BJ (cell line): ENCODE results near the gene NRG3. TPM values are rescaled to one million over a fixed set of nuclear protein-coding genes. Genes with fewer than 3 reads are reported as not detected.

Experiments used
- CTCF ChIA-PET: fragments of 350-600 bp; formaldehyde crosslinking; extraction: SDS; loops from one replicate; lab custom pipeline; 2021; ENCODE audit warnings: antibody characterized with exemption, inconsistent platforms; lab: Yijun Ruan, JAX
- POLR2A ChIA-PET: fragments of 300-600 bp; sonication (Branson Sonifier 250); formaldehyde crosslinking; extraction: SDS; loops from one replicate; lab custom pipeline; 2021; ENCODE audit warnings: antibody characterized with exemption; lab: Charles Lee
- DNase-seq: peaks from one replicate; pipeline ENCODE4 v3.0.0-alpha.2; 2011; ENCODE audit warnings: low read depth
- H3K27me3 ChIP-seq: 2 replicates; pipeline ENCODE4 v1.6.0; 2011; ENCODE audit warnings: low read length; ENCODE audit not compliant: control insufficient read depth, insufficient read depth
- H3K36me3 ChIP-seq: 2 replicates; pipeline ENCODE4 v1.5.1; 2011; ENCODE audit warnings: low read length; ENCODE audit not compliant: control insufficient read depth, insufficient read depth
- H3K4me3 ChIP-seq: 2 replicates; pipeline ENCODE4 v1.5.1; 2011; ENCODE audit warnings: low read depth, mild to moderate bottlenecking, control low read depth, low read length
- polyA plus RNA-seq: library from polyadenylated mRNA; depleted of rRNA; stranded (reverse); fragments of >200 nt; gene quantifications from 2 replicates; pipeline ENCODE4 v1.2.3, GENCODE V29; 2011
- TF ChIP-seq, protein P1 (sequence below): IDR thresholded peaks from 2 replicates; pipeline ENCODE4 v1.5.1; 2011; ENCODE audit warnings: low read depth, mild to moderate bottlenecking, control low read depth, inconsistent platforms, low read length, moderate library complexity; ENCODE audit not compliant: insufficient read depth

Gene NRG3
- polyA plus RNA-seq, 1 experiment: not detected

DNA sequence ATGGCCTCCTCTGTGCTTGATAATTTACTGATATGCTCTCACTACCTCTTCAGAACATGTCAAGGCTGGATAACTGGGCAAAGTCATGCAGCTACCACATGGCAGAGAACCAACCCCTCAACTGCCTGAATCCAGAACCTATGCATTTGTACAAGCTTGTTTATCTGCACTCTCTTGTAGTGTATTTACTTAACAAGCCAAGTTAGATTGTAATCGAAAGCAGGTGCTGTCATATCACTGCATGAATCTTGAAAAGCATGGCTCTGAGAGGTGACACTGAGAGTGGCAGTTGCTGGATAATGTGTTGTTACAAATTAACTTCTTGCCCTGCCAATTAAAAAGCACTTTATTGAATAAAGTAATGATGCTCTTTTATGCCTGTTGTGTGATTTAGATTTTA, 588.6 kb downstream of the NRG3 start:
- ChIA-PET CTCF (no interaction called here), POLR2A (no interaction called here)
- H3K36me3 ChIP-seq: no peaks in the 10 kb centered on the region
- no peak overlapping the region for H3K4me3 ChIP-seq
- DNase-seq: no peak
- no peaks in the 10 kb centered on the region for H3K27me3 ChIP-seq
- TF ChIP-seq, protein P1, sequence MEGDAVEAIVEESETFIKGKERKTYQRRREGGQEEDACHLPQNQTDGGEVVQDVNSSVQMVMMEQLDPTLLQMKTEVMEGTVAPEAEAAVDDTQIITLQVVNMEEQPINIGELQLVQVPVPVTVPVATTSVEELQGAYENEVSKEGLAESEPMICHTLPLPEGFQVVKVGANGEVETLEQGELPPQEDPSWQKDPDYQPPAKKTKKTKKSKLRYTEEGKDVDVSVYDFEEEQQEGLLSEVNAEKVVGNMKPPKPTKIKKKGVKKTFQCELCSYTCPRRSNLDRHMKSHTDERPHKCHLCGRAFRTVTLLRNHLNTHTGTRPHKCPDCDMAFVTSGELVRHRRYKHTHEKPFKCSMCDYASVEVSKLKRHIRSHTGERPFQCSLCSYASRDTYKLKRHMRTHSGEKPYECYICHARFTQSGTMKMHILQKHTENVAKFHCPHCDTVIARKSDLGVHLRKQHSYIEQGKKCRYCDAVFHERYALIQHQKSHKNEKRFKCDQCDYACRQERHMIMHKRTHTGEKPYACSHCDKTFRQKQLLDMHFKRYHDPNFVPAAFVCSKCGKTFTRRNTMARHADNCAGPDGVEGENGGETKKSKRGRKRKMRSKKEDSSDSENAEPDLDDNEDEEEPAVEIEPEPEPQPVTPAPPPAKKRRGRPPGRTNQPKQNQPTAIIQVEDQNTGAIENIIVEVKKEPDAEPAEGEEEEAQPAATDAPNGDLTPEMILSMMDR: no peak

DNA sequence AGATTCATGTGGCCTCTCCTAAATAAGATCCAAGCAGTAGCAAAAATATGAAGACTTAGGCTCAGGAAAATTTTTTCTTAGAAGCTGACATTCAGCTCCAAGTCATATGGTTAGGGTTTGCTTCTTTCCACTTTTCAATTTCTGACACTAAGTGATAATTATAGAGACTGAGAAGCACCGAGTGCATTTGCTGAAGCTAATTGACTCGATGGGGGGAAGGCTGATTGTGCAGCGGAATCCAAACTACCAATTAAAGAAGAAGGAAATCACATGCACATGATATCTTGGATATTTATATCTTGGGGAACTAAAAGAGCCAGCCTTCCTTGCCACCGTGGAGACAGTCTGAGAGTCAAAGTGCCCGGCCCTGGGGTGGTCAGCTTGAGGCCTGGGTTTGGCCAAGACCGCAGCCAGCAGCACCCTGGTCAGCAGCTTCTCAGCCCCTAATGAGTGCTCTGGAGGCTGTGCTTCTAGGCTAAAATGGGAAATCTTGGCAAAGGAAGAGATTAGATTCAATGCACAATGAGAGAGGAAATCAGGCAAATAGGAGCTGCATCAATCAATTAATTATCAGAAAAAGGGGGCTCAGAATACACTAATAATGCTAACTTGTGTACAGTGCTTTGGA, 589.3 kb downstream of the NRG3 start:
- ChIA-PET POLR2A (no interaction called here), CTCF (no interaction called here)
- Histone ChIP-seq H3K36me3 (no peaks in the 10 kb centered on the region), H3K4me3 (no peak overlapping the region), H3K27me3 (no peaks in the 10 kb centered on the region)
- no peak for DNase-seq
- TF ChIP-seq, protein P1: no peak

GRCh38 chr10:82464966-82465365, 590.0 kb downstream of the NRG3 start:
- no peak for DNase-seq
- TF ChIP-seq, protein P1: no peak
- POLR2A ChIA-PET: no interaction called here
- Histone ChIP-seq H3K36me3 (no peaks in the 10 kb centered on the region), H3K4me3 (no peak overlapping the region), H3K27me3 (no peaks in the 10 kb centered on the region)
- CTCF ChIA-PET: no interaction called here

GRCh38 chr10:82468453-82468852, 593.5 kb downstream of the NRG3 start:
- CTCF ChIA-PET: no interaction called here
- Histone ChIP-seq H3K27me3 (no peaks in the 10 kb centered on the region), H3K4me3 (no peak overlapping the region), H3K36me3 (no peaks in the 10 kb centered on the region)
- POLR2A ChIA-PET: no interaction called here
- TF ChIP-seq, protein P1: no peak
- DNase-seq: no peak

GRCh38 chr10:82472406-82473335, 597.7 kb downstream of the NRG3 start:
- Histone ChIP-seq H3K27me3 (no peaks in the 10 kb centered on the region), H3K36me3 (no peaks in the 10 kb centered on the region), H3K4me3 (no peak overlapping the region)
- ChIA-PET POLR2A (no interaction called here), CTCF (no interaction called here)
- TF ChIP-seq, protein P1: no peak
- no peak for DNase-seq
